PFSK-1 (cell line): Measurements from ENCODE around the gene ATG7.

Experiments
- POLR2AphosphoS5 ChIP-seq: IDR thresholded peaks from 2 replicates; pipeline ENCODE4 v1.6.1; 2012; ENCODE audit warnings: low read depth, mild to moderate bottlenecking, control low read depth, low read length, moderate library complexity
- TAF1 ChIP-seq: IDR thresholded peaks from 2 replicates; pipeline ENCODE4 v1.6.1; 2012; ENCODE audit warnings: low read length, control low read depth, borderline replicate concordance; ENCODE audit not compliant: insufficient read depth

GRCh38 chr3:11566916-11567315 lies 294.7 kb downstream of the ATG7 start:
- TF ChIP-seq POLR2AphosphoS5, result no peak
- no peak for TF ChIP-seq TAF1
